C1 segment of cervical spinal cord (tissue), 14 donors: Measurements from ENCODE around the gene TEAD3.
A peak's percentile ranks its signal among the peaks of the same experiment; 100 is the strongest.

Experiments used
- DNase-seq, 14 donors: peaks; one replicate each; lab custom pipeline; 2025; lab: John Stamatoyannopoulos, UW

Gene TEAD3

DNA sequence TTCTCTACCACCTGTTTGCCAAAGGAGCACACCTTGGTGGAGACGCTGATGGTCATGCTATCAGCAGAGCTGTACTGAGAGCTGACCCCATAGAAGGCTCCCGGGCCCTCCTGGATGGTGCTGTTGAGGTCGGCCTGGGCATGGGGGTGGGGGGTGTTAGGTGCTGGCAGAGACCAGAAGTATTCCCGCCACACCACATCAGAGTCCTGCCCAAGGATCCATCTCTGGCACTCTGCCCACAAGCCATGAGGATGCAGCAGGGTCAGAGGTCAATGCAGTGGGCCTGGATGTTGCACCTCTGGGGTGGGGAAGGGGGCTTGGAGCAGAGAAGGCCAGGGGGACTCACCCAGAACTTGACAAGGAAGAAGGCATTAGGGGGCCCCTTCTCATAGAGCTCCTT, 21.3 kb downstream of the TEAD3 start:
- no peak for DNase-seq

- no peak for DNase-seq
Measured at GRCh38 chr6:35474942-35475570, 21.8 kb downstream of the TEAD3 start.

- DNase-seq = no peak
Measured at GRCh38 chr6:35474131-35474941, 22.5 kb downstream of the TEAD3 start.

DNA sequence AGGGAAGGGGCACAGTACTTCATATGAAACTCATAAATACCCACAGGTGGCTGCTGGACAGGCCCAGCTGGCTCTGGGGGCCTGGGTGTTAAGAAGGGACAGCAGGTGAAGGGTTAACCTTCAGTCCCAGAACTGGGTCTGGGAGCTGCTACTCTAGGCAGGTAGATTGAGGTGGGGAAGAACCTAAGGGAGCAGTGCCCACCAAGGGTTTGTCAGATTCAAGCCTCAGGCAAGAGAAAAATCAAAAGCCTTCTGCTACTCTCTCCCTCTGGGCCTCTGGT, 23.1 kb downstream of the TEAD3 start:
- no peak for DNase-seq

DNA sequence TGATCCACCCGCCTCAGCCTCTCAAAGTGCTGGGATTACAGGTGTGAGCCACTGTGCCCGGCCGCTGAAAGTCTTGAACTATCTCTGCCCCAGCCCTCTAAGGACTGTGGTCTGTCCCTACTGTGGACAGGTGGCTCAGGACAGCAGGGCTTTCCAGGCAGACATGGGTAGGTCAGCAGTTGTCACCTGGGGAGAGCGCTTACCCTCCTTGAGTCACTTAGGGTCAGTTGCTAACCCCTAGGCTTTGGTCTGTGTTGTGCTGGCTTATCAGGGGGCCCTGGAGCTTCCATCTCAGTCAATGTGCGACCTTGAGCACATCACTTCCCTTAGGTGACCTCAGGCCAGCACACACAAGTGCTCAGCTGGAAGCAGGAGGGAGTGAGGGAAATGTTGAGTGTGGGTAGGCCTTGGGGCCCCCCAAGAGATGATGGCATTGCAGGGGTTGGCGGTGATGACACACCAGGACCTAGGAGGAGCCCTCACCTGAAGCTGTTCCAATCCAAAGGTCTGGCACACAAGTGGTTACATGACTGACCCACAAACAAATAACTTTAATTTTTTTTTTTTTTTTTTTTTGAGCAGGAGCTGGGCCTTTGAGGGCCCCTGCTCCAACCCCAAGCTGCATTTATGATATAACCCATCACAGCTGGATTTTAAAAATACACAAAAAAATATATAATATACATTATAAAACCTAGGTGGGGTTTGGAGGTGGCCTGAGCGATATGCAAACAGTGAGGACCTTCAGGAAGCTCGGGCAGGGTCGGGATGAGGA, 23.6 kb downstream of the TEAD3 start:
- no peak for DNase-seq

DNA sequence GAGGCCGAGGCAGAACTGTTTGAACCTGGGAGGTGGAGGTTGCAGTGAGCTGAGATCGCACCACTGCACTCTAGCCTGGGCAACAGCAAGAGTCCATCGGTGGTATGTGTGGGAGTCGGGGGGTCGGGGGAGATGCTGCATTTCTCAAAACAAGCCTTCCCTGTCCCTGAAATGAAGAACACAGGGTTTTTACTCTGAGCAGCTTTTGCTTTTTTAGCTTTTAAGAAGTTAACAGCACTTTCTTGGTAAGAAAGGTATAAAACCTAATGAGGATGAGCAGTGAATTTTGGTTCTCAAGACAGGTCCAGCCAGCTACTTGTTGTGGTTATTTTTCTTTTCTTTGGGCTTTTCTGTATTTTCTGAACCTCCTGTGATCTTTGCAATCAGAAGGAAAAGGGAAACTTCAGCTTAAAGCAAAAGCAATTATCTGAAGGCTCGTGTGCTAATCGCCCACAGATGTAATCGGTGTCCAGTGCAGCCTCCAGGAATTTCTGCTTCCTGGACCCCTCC, 25.0 kb downstream of the TEAD3 start:
- no peak for DNase-seq

DNA sequence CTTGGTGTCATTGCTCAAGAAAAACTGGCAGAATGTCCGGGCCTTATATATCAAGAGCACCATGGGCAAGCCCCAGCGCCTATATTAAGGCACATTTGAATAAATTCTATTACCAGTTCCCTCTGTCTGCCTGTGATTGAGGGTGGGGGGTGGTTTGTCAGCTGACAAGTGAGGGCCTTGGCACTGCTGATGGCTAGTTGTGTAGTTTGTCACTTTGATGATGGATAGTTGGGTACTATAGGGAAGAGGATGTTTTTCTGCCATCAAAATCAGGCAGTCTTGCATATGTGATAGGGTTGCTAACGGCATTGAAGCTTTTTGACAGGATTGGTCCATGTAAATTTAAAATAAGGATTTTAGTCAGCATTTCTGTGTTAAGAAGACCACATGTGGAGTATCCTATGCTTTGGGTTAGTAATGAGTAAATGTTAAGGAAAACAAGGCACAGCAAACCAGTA, 26.2 kb downstream of the TEAD3 start:
- no peak for DNase-seq

DNA sequence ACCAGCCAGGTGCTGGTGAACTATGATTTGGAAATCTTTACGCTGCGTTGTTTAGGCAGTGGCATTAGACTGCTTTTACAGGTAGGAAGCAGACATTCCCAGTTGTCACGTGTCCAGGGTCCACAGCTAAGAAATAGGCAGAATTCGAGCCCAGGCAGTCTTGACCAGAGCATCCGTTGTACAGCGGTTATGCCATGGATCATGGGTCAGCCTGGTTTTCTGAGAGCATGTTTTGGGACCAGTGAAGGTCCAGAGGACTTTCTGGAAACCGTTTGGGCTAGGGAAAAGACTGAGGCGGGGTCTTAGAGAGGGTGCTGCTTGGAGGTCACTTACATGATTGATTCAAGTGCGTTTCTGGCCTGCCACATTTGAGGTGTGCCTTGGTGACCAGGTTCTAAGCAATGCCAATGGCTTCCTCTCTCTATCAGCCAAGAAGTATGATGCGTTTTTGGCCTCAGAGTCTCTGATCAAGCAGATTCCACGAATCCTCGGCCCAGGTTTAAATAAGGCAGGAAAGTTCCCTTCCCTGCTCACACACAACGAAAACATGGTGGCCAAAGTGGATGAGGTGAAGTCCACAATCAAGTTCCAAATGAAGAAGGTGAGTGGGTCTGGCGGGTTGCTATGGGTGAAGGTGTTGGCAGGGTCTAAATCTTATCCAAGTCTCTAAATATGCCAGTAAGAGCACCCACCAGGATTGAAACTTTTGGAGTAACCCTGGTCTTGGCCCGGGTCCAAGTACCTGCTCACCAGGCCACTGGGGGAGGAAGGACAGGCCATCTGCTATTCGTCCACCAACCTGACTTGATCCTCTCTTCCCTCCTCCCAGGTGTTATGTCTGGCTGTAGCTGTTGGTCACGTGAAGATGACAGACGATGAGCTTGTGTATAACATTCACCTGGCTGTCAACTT, 26.9 kb downstream of the TEAD3 start:
- peak in 1 of 14 donors; percentile 10 for DNase-seq

GRCh38 chr6:35468980-35469750, 27.7 kb downstream of the TEAD3 start:
- DNase-seq = peak in 2 of 14 donors; percentile 43 to 63

DNA sequence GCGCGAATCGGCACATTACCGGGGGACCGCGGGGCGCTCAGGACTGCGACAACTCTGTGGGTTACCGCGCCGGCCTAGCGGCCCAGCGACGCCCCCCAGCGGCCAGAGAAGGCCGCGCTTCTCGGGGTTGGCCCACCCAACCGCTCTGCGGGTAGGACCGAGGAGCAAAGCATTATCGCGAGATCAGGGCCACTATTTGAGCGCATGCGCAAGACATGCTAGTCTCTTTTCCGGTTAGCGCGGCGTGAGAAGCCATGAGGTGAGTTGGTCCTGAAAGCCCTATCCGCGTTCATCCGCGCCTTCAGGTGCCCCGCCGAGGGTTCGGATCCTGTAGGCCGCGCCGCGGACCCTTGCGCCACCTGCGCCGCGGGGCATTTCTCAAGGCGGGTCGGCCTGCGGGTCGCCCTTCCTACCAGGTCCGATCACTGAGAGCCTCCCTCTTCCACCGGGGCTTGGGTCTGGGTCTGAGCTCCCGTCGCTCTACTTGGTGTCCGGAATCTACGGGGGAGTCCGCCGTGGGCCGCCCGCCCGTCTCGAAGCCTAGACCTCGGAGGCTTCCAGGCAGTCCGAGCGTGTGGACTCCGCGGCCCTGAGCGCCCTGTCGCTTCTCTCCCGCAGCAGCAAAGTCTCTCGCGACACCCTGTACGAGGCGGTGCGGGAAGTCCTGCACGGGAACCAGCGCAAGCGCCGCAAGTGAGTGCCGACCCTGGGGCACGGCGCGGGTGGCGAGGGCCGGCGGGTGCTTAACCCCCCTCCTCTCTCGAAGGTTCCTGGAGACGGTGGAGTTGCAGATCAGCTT, 28.5 kb downstream of the TEAD3 start, which contains the start of gene RPL10A:
TSS of gene RPL10A (plus strand) at position 221 of the 799 bp plus-strand sequence. CDS start at position 255, 34 bp downstream.
- DNase-seq = peak; percentile 63 to 94 (median 91)

DNA sequence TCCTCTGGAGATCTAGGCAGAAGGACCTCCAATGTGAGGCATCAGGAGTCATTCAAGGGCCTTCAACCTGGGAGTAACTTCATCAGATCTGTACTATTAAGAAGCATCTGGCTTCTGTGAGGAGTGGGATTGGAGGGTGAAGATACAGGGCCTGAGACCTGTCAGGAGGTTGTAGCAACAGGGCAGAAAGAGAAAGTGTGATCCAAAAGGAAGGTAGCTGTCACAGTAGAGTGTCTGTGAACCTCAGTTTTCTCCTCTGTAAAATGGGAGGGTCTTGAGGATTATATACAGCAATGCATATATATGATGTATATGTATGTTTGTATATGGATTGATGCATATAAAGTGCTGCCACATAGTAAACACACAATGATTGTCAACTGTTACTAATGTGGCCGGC, 31.2 kb downstream of the TEAD3 start:
- DNase-seq = no peak

DNA sequence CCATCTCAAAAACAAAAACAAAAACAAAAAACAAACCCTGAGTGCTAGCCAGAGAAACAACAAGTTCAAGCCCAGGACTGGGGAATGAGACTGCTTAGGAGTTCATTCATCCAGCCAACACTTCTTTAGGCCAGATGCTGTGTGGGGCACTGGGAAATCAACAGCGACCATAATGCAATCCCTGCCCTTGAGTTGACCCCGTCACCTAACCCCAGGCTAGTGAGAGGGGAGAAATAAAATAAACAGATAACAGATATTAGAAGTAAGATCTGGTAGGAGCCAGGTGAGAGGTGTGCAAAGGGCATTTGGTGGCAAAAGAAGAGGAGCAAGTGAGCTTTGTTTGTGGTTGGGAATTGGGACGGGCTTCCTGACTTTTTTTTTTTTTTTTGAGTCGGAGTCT, 33.6 kb downstream of the TEAD3 start:
- DNase-seq = no peak

GRCh38 chr6:35461270-35461669, 35.6 kb downstream of the TEAD3 start:
- DNase-seq = no peak

DNA sequence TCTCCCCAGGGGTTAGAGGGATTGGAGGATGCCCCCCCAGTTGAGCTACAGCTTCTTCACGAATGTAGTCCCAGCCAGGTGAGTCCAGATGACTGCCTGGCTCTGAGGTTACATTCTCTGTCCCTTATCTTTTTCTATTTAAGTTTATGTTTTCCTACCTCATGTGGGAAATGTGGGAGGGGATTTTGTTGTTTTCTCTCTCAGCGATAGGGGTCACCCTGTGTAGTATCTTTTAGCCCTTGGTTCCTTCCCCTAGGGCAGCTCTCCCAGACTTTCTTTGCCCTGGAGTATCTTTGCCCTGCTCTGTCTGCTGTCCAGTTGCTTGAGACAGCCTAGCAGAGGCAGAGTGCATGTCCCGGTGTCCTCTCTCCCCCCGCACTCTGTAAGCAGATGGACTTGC, 39.0 kb downstream of the TEAD3 start:
- no peak for DNase-seq

DNA sequence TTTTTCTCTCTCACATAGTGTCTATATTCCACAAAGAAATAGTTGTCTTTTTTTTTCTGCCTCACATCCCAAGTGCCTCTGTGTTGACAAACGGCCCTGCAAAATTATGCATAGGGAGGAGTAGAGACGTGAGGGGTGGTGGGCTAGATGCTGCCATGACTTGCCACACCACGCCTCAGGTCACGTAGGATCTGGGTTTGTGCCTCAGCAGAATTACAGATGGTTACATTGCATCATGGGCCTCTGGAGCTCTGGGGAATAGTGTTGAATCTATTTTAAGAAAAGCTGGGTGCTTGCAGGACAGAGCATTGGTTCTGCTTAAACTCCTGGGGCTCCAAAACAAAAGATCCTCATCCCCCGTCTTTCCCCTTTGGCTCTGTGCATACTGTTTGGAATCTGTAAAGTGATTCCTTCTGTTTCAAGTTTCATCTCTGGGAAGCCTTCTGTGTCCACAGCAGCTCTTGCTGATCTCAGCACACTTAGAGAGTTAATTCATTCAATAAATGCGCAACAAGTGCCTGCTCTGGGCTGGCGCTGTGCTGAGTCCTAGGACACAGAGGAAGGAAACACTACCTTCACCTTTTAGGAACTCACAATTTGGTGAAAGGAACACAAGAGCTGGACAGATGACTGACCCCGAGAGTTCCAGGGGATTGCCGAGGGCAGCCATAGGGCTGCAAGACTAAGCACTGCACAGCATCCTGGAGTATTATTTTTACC, 42.3 kb downstream of the TEAD3 start:
- no peak for DNase-seq

GRCh38 chr6:35453236-35453635, 43.6 kb downstream of the TEAD3 start:
- no peak for DNase-seq

- DNase-seq = peak; percentile 26 to 93 (median 82)
Measured at GRCh38 chr6:35452183-35453090, 44.4 kb downstream of the TEAD3 start, which contains the start of gene FANCE. FANCE (plus strand) TSS chr6:35452338; CDS start chr6:35452546, 208 bp downstream.
